BLaER1 treated with 17β-estradiol and CSF1 and Interleukin-3, amounts not matched to agents 10 nM and 100 nM (cell line): ENCODE results near the gene SF3B3.

ENCODE experiments used
- H3K27ac ChIP-seq, 11 experiments: shearing (Covaris generic); formaldehyde crosslinking; 2 replicates each; pipeline ENCODE4 v1.8.1; 2022
- H3K27me3 ChIP-seq, 11 experiments: shearing (Covaris generic); formaldehyde crosslinking; 2 replicates each; pipeline ENCODE4 v1.8.1; 2022
- H3K36me3 ChIP-seq, 11 experiments: shearing (Covaris generic); formaldehyde crosslinking; 2 replicates each; pipeline ENCODE4 v1.8.1; 2022
- H3K4me1 ChIP-seq, 10 experiments: shearing (Covaris generic); formaldehyde crosslinking; 2 replicates each; pipeline ENCODE4 v1.8.1; 2022
- H3K4me2 ChIP-seq, 11 experiments: shearing (Covaris generic); formaldehyde crosslinking; 2 replicates each; pipeline ENCODE4 v1.8.1; 2022
- H3K4me3 ChIP-seq, 10 experiments: shearing (Covaris generic); formaldehyde crosslinking; 2 replicates each; pipeline ENCODE4 v1.8.1; 2022
- H3K9ac ChIP-seq, 11 experiments: shearing (Covaris generic); formaldehyde crosslinking; 2 replicates each; pipeline ENCODE4 v1.8.1; 2022
- H3K9me3 ChIP-seq, 11 experiments: shearing (Covaris generic); formaldehyde crosslinking; replicated peaks in 1 of 11; 2 replicates each; pipeline ENCODE4 v1.8.1; 2022
- H4K20me1 ChIP-seq, 11 experiments: shearing (Covaris generic); formaldehyde crosslinking; 2 replicates each; pipeline ENCODE4 v1.8.1; 2022
- Cebpa-rat ChIP-seq, 11 experiments: shearing (Covaris generic); IDR thresholded peaks; 2 replicates each; pipeline ENCODE4 v1.8.1; 2022

The SF3B3 gene

GRCh38 chr16:70598937-70599503 lies 75.4 kb downstream of the SF3B3 start:
- no peak overlapping the region for H3K4me2 ChIP-seq
- H4K20me1 ChIP-seq: no peaks in the 10 kb centered on the region
- H3K4me1 ChIP-seq: no peaks in the 10 kb centered on the region
- no peak overlapping the region for H3K4me3 ChIP-seq
- no peak overlapping the region for H3K27ac ChIP-seq
- H3K9ac ChIP-seq: no peak overlapping the region
- no peaks in the 10 kb centered on the region for H3K27me3 ChIP-seq
- no peaks in the 10 kb centered on the region for H3K9me3 ChIP-seq
- no peak for TF ChIP-seq Cebpa-rat (IDR thresholded peaks at IDR 0.05)
- H3K36me3 ChIP-seq: no peaks in the 10 kb centered on the region

- TF ChIP-seq Cebpa-rat (IDR thresholded peaks at IDR 0.05): no peak
- Histone ChIP-seq H3K4me1 (no peaks in the 10 kb centered on the region), H3K9me3 (no peaks in the 10 kb centered on the region), H4K20me1 (no peaks in the 10 kb centered on the region), H3K4me2 (no peak overlapping the region), H3K27me3 (no peaks in the 10 kb centered on the region), H3K36me3 (no peaks in the 10 kb centered on the region), H3K9ac (no peak overlapping the region), H3K4me3 (no peak overlapping the region), H3K27ac (no peak overlapping the region)
These were observed 77.1 kb downstream of the SF3B3 start for GRCh38 chr16:70600730-70601129.

- Histone ChIP-seq H3K4me2 (no peak overlapping the region), H3K4me3 (no peak overlapping the region), H4K20me1 (no peaks in the 10 kb centered on the region), H3K27ac (no peak overlapping the region), H3K4me1 (no peaks in the 10 kb centered on the region), H3K9ac (no peak overlapping the region), H3K27me3 (no peaks in the 10 kb centered on the region), H3K36me3 (no peaks in the 10 kb centered on the region), H3K9me3 (no peaks in the 10 kb centered on the region)
- TF ChIP-seq Cebpa-rat (IDR thresholded peaks at IDR 0.05): no peak
These were observed 78.3 kb downstream of the SF3B3 start for GRCh38 chr16:70601576-70602575.

- H3K36me3 ChIP-seq: no peaks in the 10 kb centered on the region
- no peaks in the 10 kb centered on the region for H4K20me1 ChIP-seq
- H3K27ac ChIP-seq: no peak overlapping the region
- no peak overlapping the region for H3K9ac ChIP-seq
- no peaks in the 10 kb centered on the region for H3K27me3 ChIP-seq
- H3K9me3 ChIP-seq: no peaks in the 10 kb centered on the region
- H3K4me3 ChIP-seq: no peak overlapping the region
- TF ChIP-seq Cebpa-rat (IDR thresholded peaks at IDR 0.05): no peak
- no peaks in the 10 kb centered on the region for H3K4me1 ChIP-seq
- H3K4me2 ChIP-seq: no peak overlapping the region
These were observed 79.2 kb downstream of the SF3B3 start for GRCh38 chr16:70602831-70603230.

- no peak for TF ChIP-seq Cebpa-rat (IDR thresholded peaks at IDR 0.05)
These were observed 81.0 kb downstream of the SF3B3 start for GRCh38 chr16:70604407-70605282.

GRCh38 chr16:70605283-70605657 lies 81.7 kb downstream of the SF3B3 start:
- TF ChIP-seq Cebpa-rat (IDR thresholded peaks at IDR 0.05): no peak
- no peaks in the 10 kb centered on the region for H4K20me1 ChIP-seq
- no peaks in the 10 kb centered on the region for H3K4me1 ChIP-seq
- no peak overlapping the region for H3K9ac ChIP-seq
- no peak overlapping the region for H3K4me2 ChIP-seq
- no peak overlapping the region for H3K27ac ChIP-seq
- H3K9me3 ChIP-seq: no peaks in the 10 kb centered on the region
- H3K4me3 ChIP-seq: no peak overlapping the region
- H3K27me3 ChIP-seq: no peaks in the 10 kb centered on the region
- no peaks in the 10 kb centered on the region for H3K36me3 ChIP-seq

More at GRCh38 chr16:70604407-70605282, 81.0 kb downstream of the SF3B3 start:
- Histone ChIP-seq H3K36me3 (no peaks in the 10 kb centered on the region), H3K9ac (no peak overlapping the region), H3K4me1 (no peaks in the 10 kb centered on the region), H3K4me3 (no peak overlapping the region), H4K20me1 (no peaks in the 10 kb centered on the region), H3K27ac (no peak overlapping the region), H3K4me2 (no peak overlapping the region), H3K9me3 (no peaks in the 10 kb centered on the region), H3K27me3 (no peaks in the 10 kb centered on the region)

GRCh38 chr16:70608521-70608920 lies 84.9 kb downstream of the SF3B3 start:
- no peak overlapping the region for H3K4me3 ChIP-seq
- H3K4me2 ChIP-seq: no peak overlapping the region
- no peak for TF ChIP-seq Cebpa-rat (IDR thresholded peaks at IDR 0.05)
- H3K27ac ChIP-seq: no peak overlapping the region
- H3K9ac ChIP-seq: no peak overlapping the region
- H3K36me3 ChIP-seq: no peaks in the 10 kb centered on the region
- H3K27me3 ChIP-seq: no peaks in the 10 kb centered on the region
- no peaks in the 10 kb centered on the region for H3K9me3 ChIP-seq
- no peaks in the 10 kb centered on the region for H4K20me1 ChIP-seq
- no peaks in the 10 kb centered on the region for H3K4me1 ChIP-seq

- Histone ChIP-seq H3K9ac (no peak overlapping the region), H3K36me3 (no peaks in the 10 kb centered on the region), H3K4me2 (no peak overlapping the region), H4K20me1 (no peaks in the 10 kb centered on the region), H3K4me1 (no peaks in the 10 kb centered on the region), H3K9me3 (no peaks in the 10 kb centered on the region), H3K27ac (no peak overlapping the region), H3K27me3 (no peaks in the 10 kb centered on the region), H3K4me3 (no peak overlapping the region)
- TF ChIP-seq Cebpa-rat (IDR thresholded peaks at IDR 0.05): no peak
These were observed 86.9 kb downstream of the SF3B3 start for GRCh38 chr16:70610273-70611223.
